SK-N-SH treated with all-trans-retinoic acid at 6 μM for 48 hours (cell line): ENCODE data around the gene UNC5B.

Experiments used
- ZFP3 ChIP-seq: fragments of 250-450 bp; sonication (Bioruptor Pico); IDR thresholded peaks from 2 replicates; pipeline ENCODE4 v1.5.0; 2020; ENCODE audit warnings: mild to moderate bottlenecking, moderate library complexity
- ZFP30 ChIP-seq: fragments of 450-650 bp; formaldehyde crosslinking; IDR thresholded peaks from 2 replicates; pipeline ENCODE4 v1.5.0; 2022; ENCODE audit warnings: mild to moderate bottlenecking, moderate library complexity

GRCh38 chr10:71317739-71318138 is 105.4 kb downstream of the UNC5B start:
- TF ChIP-seq ZFP3 (CRISPR knock-in tag) (no peak), ZFP30 (CRISPR knock-in tag) (no peak)
